Measurements from ENCODE around the gene RTN4.

RTN4 gene

DNA sequence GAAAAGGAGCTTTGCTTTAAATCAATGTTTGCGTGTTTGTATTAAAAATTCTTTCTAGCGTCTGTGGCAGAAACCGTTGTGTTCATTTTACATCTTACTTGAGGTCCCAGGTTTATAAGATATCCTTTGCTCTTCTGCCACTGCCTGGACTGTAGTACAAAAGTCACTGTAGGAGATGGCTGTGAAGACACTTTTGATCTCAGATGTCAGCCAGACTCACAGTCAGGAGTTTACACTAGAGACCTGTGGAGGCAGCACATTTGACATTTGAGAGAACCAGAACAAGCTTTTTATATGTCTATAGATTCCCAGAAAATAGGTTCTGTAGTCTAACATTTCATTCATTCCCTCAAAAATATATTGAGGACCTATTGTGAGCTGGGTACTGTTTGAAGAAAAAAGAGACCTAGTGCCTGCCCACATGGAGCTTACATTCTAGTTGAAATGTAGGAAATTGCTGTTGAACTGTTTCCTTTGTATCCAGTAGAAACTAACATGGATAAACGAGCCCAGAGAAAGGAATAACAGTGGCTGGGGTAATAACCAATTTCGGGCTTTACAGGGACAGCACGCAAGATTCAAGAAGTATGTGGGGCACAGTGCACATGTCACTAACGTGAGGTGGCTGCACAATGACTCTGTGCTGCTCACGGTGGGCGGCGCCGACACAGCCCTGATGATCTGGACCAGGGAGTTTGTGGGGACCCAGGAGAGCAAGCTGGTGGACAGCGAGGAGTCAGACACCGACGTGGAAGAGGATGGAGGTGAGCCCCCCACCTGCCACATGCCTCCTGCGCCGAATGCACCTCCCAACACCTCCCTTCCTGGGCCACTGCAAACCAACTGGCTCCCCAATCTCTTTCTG is 122.3 kb downstream of the RTN4 start:
- TF ChIP-seq, protein P1, sequence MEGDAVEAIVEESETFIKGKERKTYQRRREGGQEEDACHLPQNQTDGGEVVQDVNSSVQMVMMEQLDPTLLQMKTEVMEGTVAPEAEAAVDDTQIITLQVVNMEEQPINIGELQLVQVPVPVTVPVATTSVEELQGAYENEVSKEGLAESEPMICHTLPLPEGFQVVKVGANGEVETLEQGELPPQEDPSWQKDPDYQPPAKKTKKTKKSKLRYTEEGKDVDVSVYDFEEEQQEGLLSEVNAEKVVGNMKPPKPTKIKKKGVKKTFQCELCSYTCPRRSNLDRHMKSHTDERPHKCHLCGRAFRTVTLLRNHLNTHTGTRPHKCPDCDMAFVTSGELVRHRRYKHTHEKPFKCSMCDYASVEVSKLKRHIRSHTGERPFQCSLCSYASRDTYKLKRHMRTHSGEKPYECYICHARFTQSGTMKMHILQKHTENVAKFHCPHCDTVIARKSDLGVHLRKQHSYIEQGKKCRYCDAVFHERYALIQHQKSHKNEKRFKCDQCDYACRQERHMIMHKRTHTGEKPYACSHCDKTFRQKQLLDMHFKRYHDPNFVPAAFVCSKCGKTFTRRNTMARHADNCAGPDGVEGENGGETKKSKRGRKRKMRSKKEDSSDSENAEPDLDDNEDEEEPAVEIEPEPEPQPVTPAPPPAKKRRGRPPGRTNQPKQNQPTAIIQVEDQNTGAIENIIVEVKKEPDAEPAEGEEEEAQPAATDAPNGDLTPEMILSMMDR (IDR thresholded peaks at IDR 0.05; ENCODE audit: low read length, missing control alignments): no peak

DNA sequence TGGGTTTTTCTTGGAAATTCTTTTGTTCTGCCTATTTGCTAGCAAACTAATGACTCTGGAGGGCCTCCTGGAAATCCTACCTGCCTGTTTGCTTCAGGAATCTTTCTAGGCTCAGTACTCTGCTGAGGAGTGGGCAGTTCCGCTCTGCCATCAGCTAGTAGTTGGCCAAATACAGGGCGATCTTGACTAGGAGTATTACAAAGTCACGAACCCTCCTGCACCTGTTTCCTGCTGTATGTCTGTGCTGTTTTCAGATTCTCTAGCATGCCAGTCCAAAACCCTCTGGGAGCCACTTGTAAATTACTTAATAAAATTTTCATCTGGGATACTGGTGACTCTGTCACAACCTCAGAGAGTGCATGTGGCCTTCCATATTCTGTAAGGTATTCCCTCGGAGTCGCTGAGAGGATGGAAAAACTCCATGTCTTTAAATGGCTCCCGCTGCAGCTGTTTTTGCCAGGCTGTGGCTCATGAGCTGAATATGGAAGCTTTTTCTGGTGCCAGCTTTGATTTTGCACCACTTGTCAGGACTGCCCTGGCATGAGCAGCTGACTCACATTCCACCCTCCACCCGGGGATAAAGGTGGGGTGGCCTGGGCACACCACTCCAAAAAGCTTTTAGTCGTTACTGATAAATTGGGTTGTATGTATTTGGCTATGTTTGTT is 123.0 kb downstream of the RTN4 start:
- no peak overlapping the region for H3K4me3 ChIP-seq (replicated peaks; ENCODE audit: low read depth, low read length)
- DNase-seq (ENCODE audit: low read depth): no peak
- TF ChIP-seq, protein P1 (IDR thresholded peaks at IDR 0.05; ENCODE audit: low read length, missing control alignments): no peak

More for the DNA sequence above, 122.3 kb downstream of the RTN4 start:
- no peak for DNase-seq (ENCODE audit: low read depth)
- H3K4me3 ChIP-seq (replicated peaks; ENCODE audit: low read depth, low read length): no peak overlapping the region

DNA sequence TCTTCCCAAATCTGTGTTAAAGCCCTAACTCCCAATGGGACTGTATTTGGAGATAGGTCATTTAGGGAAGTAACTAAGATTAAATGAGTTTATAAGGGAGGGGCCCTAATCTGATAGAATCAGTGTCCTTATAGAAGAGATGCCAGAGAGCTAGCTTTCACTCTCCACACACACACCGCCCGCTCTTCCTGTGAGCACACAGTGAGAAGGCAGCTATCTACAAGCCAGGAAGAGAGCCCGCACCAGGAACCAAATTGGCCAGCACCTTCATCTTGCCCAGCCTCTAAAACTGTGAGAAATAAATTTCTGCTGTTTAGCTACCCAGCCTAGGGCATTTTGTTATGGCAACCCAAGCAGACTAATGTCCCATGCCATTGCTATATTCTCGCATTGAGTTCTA is 125.2 kb downstream of the RTN4 start:
- DNase-seq (ENCODE audit: low read depth): no peak
- H3K4me3 ChIP-seq (replicated peaks; ENCODE audit: low read depth, low read length): no peak overlapping the region
- TF ChIP-seq, protein P1 (IDR thresholded peaks at IDR 0.05; ENCODE audit: low read length, missing control alignments): no peak

DNA sequence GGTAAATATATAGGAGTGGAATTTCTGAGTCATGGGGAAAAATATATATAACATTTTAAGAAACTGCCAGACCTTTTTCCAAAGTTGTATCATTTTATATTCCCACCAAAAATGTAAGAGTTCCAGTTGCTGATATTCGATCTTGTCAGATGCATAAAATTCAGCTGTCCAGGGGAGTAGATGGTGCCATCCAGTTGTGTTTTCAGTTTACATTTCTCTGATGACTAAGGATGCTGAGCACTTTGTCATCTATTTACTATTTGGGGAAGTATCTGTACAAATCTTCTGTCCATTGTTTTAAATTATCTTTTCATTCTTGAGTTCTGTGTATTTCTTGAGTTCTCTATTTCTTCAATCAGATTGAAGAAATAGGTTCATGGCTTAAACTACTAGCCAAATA is 126.1 kb downstream of the RTN4 start:
- TF ChIP-seq, protein P1 (IDR thresholded peaks at IDR 0.05; ENCODE audit: low read length, missing control alignments): no peak
- no peak overlapping the region for H3K4me3 ChIP-seq (replicated peaks; ENCODE audit: low read depth, low read length)
- no peak for DNase-seq (ENCODE audit: low read depth)

Measured in fibroblast of pulmonary artery (primary cell).